Naive thymus-derived CD4-positive, alpha-beta T cell (primary cell): Measurements from ENCODE around the gene EEA1. TPM values are rescaled to one million over a fixed set of nuclear protein-coding genes. Genes with fewer than 3 reads are reported as not detected.
A peak's percentile ranks its signal among the peaks of the same experiment; 100 is the strongest.
"Not testable (repeated sequence)": the region's sequence is repeated elsewhere in the genome, so short reads cannot be mapped to it uniquely, and the experiment has no call there.

Source experiments
- ATAC-seq: fragments of 150-1000 bp; cut with Tn5 transposase; 2 replicates; pipeline ENCODE4 v1.10.0; 2021; ENCODE audit warnings: mild to moderate bottlenecking, moderate library complexity
- CTCF ChIA-PET: fragments of 350-600 bp; sonication (Branson Sonifier 250); formaldehyde crosslinking; loops from one replicate; lab custom pipeline; 2021; ENCODE audit warnings: antibody characterized with exemption; lab: Charles Lee
- POLR2A ChIA-PET: fragments of 350-600 bp; sonication (Branson Sonifier 250); formaldehyde crosslinking; loops from one replicate; lab custom pipeline; 2021; ENCODE audit warnings: antibody characterized with exemption, inconsistent platforms; lab: Charles Lee
- DNase-seq, 9 donors: peaks; one replicate each; pipeline versions ENCODE4 v3.0.0 to v3.0.0-alpha.2; 2020 to 2022; ENCODE audit warnings: mixed read lengths in 1 of 9
- H3K27ac ChIP-seq: one replicate; pipeline ENCODE4 v1.7.0; 2013; ENCODE audit warnings: mild to moderate bottlenecking, low read depth, low read length, moderate library complexity
- H3K27me3 ChIP-seq, 2 donors: one replicate each; pipeline ENCODE4 v1.7.0; 2013; ENCODE audit warnings: low read length in 2 of 2, mild to moderate bottlenecking in 2 of 2, moderate library complexity in 2 of 2; ENCODE audit not compliant: control insufficient read depth in 2 of 2, insufficient read depth in 2 of 2
- H3K36me3 ChIP-seq, 3 experiments: 1 replicate in 2 of 3; 2 replicates in 1 of 3; pipeline ENCODE4 v1.7.0; 2013; ENCODE audit warnings: low read length in 3 of 3, mild to moderate bottlenecking in 3 of 3, moderate library complexity in 1 of 3; ENCODE audit not compliant: insufficient read depth in 3 of 3, control insufficient read depth in 2 of 3
- H3K4me1 ChIP-seq, 2 donors: one replicate each; pipeline ENCODE4 v1.7.0; 2013; ENCODE audit warnings: low read length in 2 of 2, mild to moderate bottlenecking in 2 of 2, moderate library complexity in 1 of 2; ENCODE audit not compliant: control insufficient read depth in 2 of 2, insufficient read depth in 2 of 2
- H3K4me3 ChIP-seq: 2 replicates; pipeline ENCODE4 v1.7.0; 2013; ENCODE audit warnings: mild to moderate bottlenecking, low read length
- H3K9me3 ChIP-seq, 3 experiments: 1 replicate in 2 of 3; 2 replicates in 1 of 3; pipeline ENCODE4 v1.7.0; 2013; ENCODE audit warnings: low read length in 3 of 3; ENCODE audit not compliant: control insufficient read depth in 2 of 3
- H3K27ac Mint-ChIP-seq, 9 donors: one replicate each; pipeline ENCODE4 v1.8.0; 2020 to 2022; ENCODE audit warnings: mixed read lengths in 9 of 9, mild to moderate bottlenecking in 8 of 9, moderate library complexity in 5 of 9, inconsistent platforms in 2 of 9
- H3K27me3 Mint-ChIP-seq, 5 donors: one replicate each; pipeline ENCODE4 v1.8.0; 2021 to 2022; ENCODE audit warnings: mixed read lengths in 5 of 5, mild to moderate bottlenecking in 1 of 5
- H3K36me3 Mint-ChIP-seq, 5 donors: one replicate each; pipeline ENCODE4 v1.8.0; 2020 to 2022; ENCODE audit warnings: mixed read lengths in 5 of 5, mild to moderate bottlenecking in 3 of 5, inconsistent platforms in 1 of 5
- H3K4me1 Mint-ChIP-seq, 7 donors: one replicate each; pipeline ENCODE4 v1.8.0; 2020 to 2022; ENCODE audit warnings: mixed read lengths in 7 of 7, mild to moderate bottlenecking in 3 of 7, inconsistent platforms in 1 of 7
- H3K4me3 Mint-ChIP-seq, 10 donors: one replicate each; pipeline ENCODE4 v1.8.0; 2020 to 2022; ENCODE audit warnings: mild to moderate bottlenecking in 10 of 10, mixed read lengths in 10 of 10, moderate library complexity in 6 of 10, inconsistent platforms in 2 of 10
- H3K9me3 Mint-ChIP-seq, 11 donors: one replicate each; pipeline ENCODE4 v1.8.0; 2020 to 2022; ENCODE audit warnings: mixed read lengths in 11 of 11, mild to moderate bottlenecking in 4 of 11, inconsistent platforms in 1 of 11, moderate library complexity in 1 of 11
- intact Hi-C, 2 donors: fragments of 100-400 bp; cut with micrococcal nuclease; formaldehyde crosslinking; loops; one replicate each; pipeline ENCODE4 v1.15.1; 2023
- polyA plus RNA-seq, 2 donors: library from polyadenylated mRNA; unstranded; fragments of 300-500 nt; fragmentation: Illumina TruSeq; gene quantifications; one replicate each; pipeline ENCODE4 v1.2.3, GENCODE V29; 2021
- total RNA-seq, 6 experiments: library from RNA in 5 of 6; stranded (reverse) in 5 of 6; gene quantifications; 1 replicate in 5 of 6; 2 replicates in 1 of 6; pipeline ENCODE4 v1.2.3 and lab custom pipeline; 2021 to 2026

Gene EEA1
- total and polyA plus RNA-seq, 7 experiments from 2014 or later, result 20.9 to 28.3 (median 22.2) TPM

- Histone ChIP-seq H3K27me3 (peaks cover 0 to 5% of the 10 kb centered on the region in 2 donors), H3K4me3 (no peak overlapping the region), H3K4me1 (peaks cover 0 to 2% of the 10 kb centered on the region in 2 donors), H3K9me3 (peaks cover 0 to 6% (median 0%) of the 10 kb centered on the region in 3 experiments), H3K36me3 (no peaks in the 10 kb centered on the region), H3K27ac (no peak overlapping the region)
- Mint-ChIP-seq H3K4me3 (no peak overlapping the region), H3K9me3 (peaks cover 0 to 13% (median 0%) of the 10 kb centered on the region in 11 donors), H3K4me1 (peaks cover 7 to 14% (median 8%) of the 10 kb centered on the region in 7 donors), H3K36me3 (peaks cover 0 to 11% (median 4%) of the 10 kb centered on the region in 5 donors), H3K27me3 (peaks cover 0 to 4% (median 0%) of the 10 kb centered on the region in 5 donors), H3K27ac (no peak overlapping the region)
- no peak for ATAC-seq
- CTCF ChIA-PET, result no interaction called here
- POLR2A ChIA-PET, result no interaction called here
- no peak for DNase-seq
- intact Hi-C loops, result no loop called here
Observed at GRCh38 chr12:92971859-92972524, 42.9 kb upstream of the EEA1 start.

GRCh38 chr12:92968176-92968813 is 39.2 kb upstream of the EEA1 start:
- Mint-ChIP-seq H3K27ac (peak overlapping the region in 1 of 9 donors; percentile 12), H3K4me3 (no peak overlapping the region), H3K36me3 (peaks cover 0 to 3% (median 0%) of the 10 kb centered on the region in 5 donors), H3K9me3 (peaks cover 0 to 5% (median 0%) of the 10 kb centered on the region in 11 donors), H3K4me1 (peaks cover 0 to 7% (median 0%) of the 10 kb centered on the region in 7 donors), H3K27me3 (peaks cover 0 to 2% (median 0%) of the 10 kb centered on the region in 5 donors)
- no peaks in the 10 kb centered on the region for H3K36me3 ChIP-seq
- H3K4me3 ChIP-seq, result no peak overlapping the region
- no peak overlapping the region for H3K27ac ChIP-seq
- DNase-seq (no peak), ATAC-seq (no peak)
- ChIA-PET CTCF (no interaction called here), POLR2A (no interaction called here)
- H3K9me3 ChIP-seq, result no peaks in the 10 kb centered on the region
- intact Hi-C loops, result no loop called here
- no peaks in the 10 kb centered on the region for H3K4me1 ChIP-seq
- H3K27me3 ChIP-seq, result no peaks in the 10 kb centered on the region

GRCh38 chr12:92964378-92964777 is 35.3 kb upstream of the EEA1 start:
- H3K36me3 Mint-ChIP-seq, CTCF ChIA-PET, H3K9me3 Mint-ChIP-seq, H3K27me3 Mint-ChIP-seq, DNase-seq, H3K4me3 ChIP-seq, H3K4me3 Mint-ChIP-seq, H3K4me1 Mint-ChIP-seq, H3K27me3 ChIP-seq, H3K36me3 ChIP-seq, POLR2A ChIA-PET, H3K9me3 ChIP-seq, H3K27ac Mint-ChIP-seq, intact Hi-C loops, H3K27ac ChIP-seq, H3K4me1 ChIP-seq, ATAC-seq: not testable (repeated sequence)

- POLR2A ChIA-PET, result no interaction called here
- H3K4me3 ChIP-seq, result no peak overlapping the region
- H3K27me3 Mint-ChIP-seq, result no peaks in the 10 kb centered on the region
- H3K9me3 Mint-ChIP-seq, result peaks cover 0 to 3% (median 0%) of the 10 kb centered on the region in 11 donors
- no peaks in the 10 kb centered on the region for H3K4me1 ChIP-seq
- H3K36me3 ChIP-seq, result no peaks in the 10 kb centered on the region
- H3K27ac Mint-ChIP-seq, result no peak overlapping the region
- no peak overlapping the region for H3K4me3 Mint-ChIP-seq
- ATAC-seq (no peak), DNase-seq (no peak)
- no peak overlapping the region for H3K27ac ChIP-seq
- H3K27me3 ChIP-seq, result no peaks in the 10 kb centered on the region
- no peaks in the 10 kb centered on the region for H3K9me3 ChIP-seq
- no peaks in the 10 kb centered on the region for H3K4me1 Mint-ChIP-seq
- H3K36me3 Mint-ChIP-seq, result peaks cover 0 to 1% (median 0%) of the 10 kb centered on the region in 5 donors
- intact Hi-C loops, result no loop called here
- CTCF ChIA-PET, result interaction anchor here (0.7 kb wide), 1 partner anchor 25 kb away, joined by 6 read pairs; no protein-coding TSS in a partner anchor
Observed at GRCh38 chr12:92961949-92962348, 32.9 kb upstream of the EEA1 start.

GRCh38 chr12:92955997-92956663 is 27.0 kb upstream of the EEA1 start:
- Histone ChIP-seq H3K4me3 (no peak overlapping the region), H3K4me1 (no peaks in the 10 kb centered on the region), H3K36me3 (no peaks in the 10 kb centered on the region), H3K27ac (no peak overlapping the region), H3K27me3 (no peaks in the 10 kb centered on the region), H3K9me3 (no peaks in the 10 kb centered on the region)
- ChIA-PET POLR2A (no interaction called here), CTCF (interaction anchor here (0.7 kb wide), 1 partner anchor 33 kb away, joined by 5 read pairs; no protein-coding TSS in a partner anchor)
- DNase-seq (no peak), ATAC-seq (no peak)
- intact Hi-C loops, result no loop called here
- Mint-ChIP-seq H3K36me3 (peaks cover 0 to 4% (median 2%) of the 10 kb centered on the region in 5 donors), H3K9me3 (peaks cover 0 to 8% (median 4%) of the 10 kb centered on the region in 11 donors), H3K4me1 (no peaks in the 10 kb centered on the region), H3K27me3 (no peaks in the 10 kb centered on the region), H3K4me3 (no peak overlapping the region), H3K27ac (no peak overlapping the region)

GRCh38 chr12:92953747-92954146 is 24.7 kb upstream of the EEA1 start:
- H3K9me3 ChIP-seq, result no peaks in the 10 kb centered on the region
- no peak overlapping the region for H3K27ac ChIP-seq
- intact Hi-C loops, result no loop called here
- Mint-ChIP-seq H3K36me3 (peaks cover 0 to 4% (median 2%) of the 10 kb centered on the region in 5 donors), H3K27me3 (peaks cover 0 to 7% (median 0%) of the 10 kb centered on the region in 5 donors), H3K4me1 (no peaks in the 10 kb centered on the region), H3K9me3 (peaks cover 0 to 8% (median 4%) of the 10 kb centered on the region in 11 donors), H3K27ac (no peak overlapping the region), H3K4me3 (no peak overlapping the region)
- ATAC-seq (no peak), DNase-seq (no peak)
- CTCF ChIA-PET, result no interaction called here
- H3K4me3 ChIP-seq, result no peak overlapping the region
- no peaks in the 10 kb centered on the region for H3K36me3 ChIP-seq
- no peaks in the 10 kb centered on the region for H3K27me3 ChIP-seq
- POLR2A ChIA-PET, result interaction anchor here (0.6 kb wide), 1 partner anchor 511 kb away, joined by 4 read pairs; no protein-coding TSS in a partner anchor
- H3K4me1 ChIP-seq, result no peaks in the 10 kb centered on the region
